ENCODE data around the gene TMEM219.

TMEM219 gene

DNA sequence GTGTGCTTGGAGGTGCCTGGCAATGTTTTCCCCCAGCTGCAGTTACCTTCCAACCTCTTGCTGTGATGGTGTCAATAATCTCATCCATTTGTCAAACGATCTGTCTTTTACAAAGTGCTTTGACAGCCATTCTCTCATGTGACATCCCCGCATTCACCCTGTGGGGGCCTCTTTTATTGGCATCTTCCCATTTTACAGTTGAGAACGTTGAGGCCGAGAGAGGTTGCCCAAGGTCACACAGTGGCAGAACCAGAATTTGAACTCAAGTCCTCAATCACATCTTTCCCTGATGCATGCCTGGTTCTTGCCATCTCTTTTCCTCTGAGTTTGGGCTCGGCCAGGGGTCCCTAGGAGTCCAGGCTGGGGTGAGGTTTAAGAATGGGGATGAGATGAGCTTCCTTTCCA lies 13.3 kb downstream of the TMEM219 start:
- H3K4me3 ChIP-seq (ENCODE audit: low read length): peak overlapping the region; percentile 92
- no peak for DNase-seq (ENCODE audit: low read depth)

DNA sequence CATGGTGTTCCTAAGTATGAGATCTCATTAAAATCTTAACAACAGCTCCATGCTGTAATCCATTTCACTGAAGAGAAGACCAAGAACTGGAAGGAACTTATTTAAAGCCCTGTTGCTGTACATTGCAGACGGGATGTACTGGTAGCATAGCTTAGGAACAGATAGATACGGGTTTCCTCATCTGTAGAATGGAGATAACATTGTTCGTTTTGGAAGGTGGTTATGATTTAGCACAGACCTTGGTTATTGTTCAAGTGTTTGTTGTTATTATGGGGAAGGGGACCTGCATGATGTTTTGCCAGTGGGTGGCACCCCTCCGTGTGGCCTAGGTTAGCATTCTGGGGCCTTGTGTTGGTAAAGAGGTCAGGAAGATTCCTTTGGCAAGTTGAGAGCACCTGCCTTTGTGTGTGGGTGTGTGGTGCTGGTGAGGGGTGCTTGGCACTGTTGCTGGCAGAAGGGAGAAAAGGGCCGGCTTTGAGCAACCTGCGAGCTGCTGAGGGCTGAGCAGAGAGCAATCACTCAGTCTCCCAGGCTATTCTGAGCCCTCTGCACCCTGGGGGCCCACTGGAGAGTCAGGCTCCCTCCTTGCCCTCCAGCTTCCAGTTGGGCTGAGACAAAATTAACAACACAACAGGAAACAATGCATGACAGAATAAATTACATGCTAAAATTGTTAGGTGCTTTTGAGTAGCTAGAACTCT lies 14.1 kb downstream of the TMEM219 start:
- H3K4me3 ChIP-seq (ENCODE audit: low read length): peak overlapping the region; percentile 92
- DNase-seq (ENCODE audit: low read depth): no peak
- TF ChIP-seq, protein P1, sequence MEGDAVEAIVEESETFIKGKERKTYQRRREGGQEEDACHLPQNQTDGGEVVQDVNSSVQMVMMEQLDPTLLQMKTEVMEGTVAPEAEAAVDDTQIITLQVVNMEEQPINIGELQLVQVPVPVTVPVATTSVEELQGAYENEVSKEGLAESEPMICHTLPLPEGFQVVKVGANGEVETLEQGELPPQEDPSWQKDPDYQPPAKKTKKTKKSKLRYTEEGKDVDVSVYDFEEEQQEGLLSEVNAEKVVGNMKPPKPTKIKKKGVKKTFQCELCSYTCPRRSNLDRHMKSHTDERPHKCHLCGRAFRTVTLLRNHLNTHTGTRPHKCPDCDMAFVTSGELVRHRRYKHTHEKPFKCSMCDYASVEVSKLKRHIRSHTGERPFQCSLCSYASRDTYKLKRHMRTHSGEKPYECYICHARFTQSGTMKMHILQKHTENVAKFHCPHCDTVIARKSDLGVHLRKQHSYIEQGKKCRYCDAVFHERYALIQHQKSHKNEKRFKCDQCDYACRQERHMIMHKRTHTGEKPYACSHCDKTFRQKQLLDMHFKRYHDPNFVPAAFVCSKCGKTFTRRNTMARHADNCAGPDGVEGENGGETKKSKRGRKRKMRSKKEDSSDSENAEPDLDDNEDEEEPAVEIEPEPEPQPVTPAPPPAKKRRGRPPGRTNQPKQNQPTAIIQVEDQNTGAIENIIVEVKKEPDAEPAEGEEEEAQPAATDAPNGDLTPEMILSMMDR (conservative IDR thresholded peaks at IDR 0.05; ENCODE audit: low read length): no peak

More for the DNA sequence above, 13.3 kb downstream of the TMEM219 start:
- TF ChIP-seq, protein P1 (conservative IDR thresholded peaks at IDR 0.05; ENCODE audit: low read length): no peak

DNA sequence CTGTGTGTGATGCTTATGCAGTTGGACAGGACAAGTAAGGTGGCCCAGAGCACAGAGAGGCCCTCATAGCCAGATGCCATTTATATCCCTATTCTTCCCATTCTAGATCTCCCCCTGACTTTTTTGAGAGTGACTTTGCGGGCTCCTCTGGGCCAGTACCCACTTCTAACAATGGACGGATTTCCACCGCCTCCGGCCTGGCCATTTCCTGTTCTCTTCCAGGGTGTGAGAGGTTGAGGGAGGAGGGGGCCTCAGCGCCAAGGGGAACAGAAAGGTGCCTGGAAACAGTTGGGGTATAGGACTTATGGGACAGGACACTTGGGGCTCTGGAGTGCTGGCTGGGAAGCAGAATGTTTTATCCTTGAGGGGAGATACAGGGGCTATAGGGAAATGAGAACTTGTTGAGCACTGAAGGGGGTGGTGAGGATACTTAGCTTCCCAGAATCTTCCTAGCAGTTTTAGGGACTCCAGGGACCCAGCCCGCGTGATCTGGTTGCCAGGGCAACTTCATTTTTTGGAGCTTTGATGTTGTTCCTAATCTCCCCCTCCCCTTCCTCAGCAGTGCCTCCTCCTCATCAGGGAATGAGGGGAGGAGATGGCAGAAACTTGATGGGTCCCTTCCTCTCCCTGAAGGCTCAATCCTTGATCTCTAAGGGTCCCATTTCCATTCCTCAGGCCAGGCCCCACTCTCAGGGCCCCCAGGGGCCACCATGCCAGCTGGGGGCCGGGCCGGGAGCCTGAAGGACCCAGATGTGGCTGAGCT lies 15.4 kb downstream of the TMEM219 start:
- no peak for DNase-seq (ENCODE audit: low read depth)
- no peak overlapping the region for H3K4me3 ChIP-seq (ENCODE audit: low read length)
- TF ChIP-seq, protein P1 (conservative IDR thresholded peaks at IDR 0.05; ENCODE audit: low read length): no peak

DNA sequence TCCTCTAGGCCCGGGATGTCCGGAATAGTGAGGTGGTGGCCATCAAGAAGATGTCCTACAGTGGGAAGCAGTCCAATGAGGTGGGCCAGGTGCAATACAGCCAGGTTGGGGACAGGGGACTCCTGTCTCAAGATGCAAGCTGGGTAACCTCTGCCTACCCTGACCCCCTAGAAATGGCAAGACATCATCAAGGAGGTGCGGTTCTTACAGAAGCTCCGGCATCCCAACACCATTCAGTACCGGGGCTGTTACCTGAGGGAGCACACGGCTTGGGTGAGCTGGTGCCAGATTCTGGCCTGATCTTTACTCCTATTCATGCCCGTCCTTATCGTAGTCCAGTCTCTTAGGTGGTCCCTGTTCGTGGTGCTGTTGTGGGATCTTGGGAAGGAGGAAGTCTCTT lies 16.2 kb downstream of the TMEM219 start:
- TF ChIP-seq, protein P1 (conservative IDR thresholded peaks at IDR 0.05; ENCODE audit: low read length): no peak
- DNase-seq (ENCODE audit: low read depth): no peak
- H3K4me3 ChIP-seq (ENCODE audit: low read length): no peak overlapping the region

DNA sequence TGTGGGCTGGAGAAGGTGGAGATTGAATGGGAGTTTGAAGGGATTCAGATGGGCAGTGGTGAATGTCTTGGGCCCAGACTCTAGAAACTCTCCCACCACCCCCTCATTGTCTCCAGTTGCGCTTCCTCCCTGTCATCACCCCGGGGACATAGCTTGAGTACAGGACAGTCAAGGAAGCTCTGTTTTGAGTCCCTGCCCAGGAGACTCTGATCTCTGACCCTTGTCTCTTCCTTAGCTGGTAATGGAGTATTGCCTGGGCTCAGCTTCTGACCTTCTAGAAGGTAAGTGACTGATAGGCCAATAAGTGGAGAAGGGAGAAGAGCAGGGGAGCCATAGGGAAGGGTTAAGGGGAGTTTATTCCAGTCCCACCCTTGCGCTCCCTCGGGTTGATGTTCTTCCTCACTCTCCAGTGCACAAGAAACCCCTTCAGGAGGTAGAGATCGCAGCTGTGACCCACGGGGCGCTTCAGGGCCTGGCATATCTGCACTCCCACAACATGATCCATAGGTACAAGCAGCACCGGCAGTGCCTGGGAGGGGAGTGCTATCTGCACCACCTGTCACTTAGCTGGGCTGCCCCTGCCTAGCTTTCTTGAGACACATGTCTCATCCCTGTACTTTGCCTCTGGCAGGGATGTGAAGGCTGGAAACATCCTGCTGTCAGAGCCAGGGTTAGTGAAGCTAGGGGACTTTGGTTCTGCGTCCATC lies 16.8 kb downstream of the TMEM219 start:
- no peak overlapping the region for H3K4me3 ChIP-seq (ENCODE audit: low read length)
- no peak for DNase-seq (ENCODE audit: low read depth)
- TF ChIP-seq, protein P1 (conservative IDR thresholded peaks at IDR 0.05; ENCODE audit: low read length): no peak

DNA sequence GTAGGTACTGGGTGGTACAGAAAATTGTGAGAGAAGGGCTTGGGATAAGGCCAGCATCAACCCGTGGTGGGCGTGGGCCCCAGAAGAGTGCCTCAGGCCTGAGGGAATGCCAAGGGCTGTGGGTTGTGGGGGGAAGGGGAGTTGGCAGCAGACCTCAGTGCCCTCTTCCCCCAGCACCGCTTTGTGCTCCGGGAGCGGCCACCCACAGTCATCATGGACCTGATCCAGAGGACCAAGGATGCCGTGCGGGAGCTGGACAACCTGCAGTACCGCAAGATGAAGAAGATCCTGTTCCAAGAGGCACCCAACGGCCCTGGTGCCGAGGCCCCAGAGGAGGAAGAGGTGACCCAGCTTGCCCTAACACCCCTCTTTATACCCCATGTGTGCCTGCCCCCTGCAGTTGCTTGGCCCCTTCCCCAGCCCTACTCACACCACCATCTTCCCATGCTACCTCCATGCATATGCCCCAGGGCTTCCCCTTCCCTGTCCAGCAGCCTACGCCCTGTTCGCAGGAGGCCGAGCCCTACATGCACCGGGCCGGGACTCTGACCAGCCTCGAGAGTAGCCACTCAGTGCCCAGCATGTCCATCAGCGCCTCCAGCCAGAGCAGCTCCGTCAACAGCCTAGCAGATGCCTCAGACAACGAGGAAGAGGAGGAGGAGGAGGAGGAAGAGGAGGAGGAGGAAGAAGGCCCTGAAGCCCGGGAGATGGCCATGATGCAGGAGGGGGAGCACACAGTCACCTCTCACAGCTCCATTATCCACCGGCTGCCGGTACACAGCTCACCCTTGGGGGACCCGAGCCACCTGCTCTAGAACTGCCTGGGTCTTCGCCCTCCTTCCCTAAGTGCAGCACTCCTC lies 20.9 kb downstream of the TMEM219 start:
- TF ChIP-seq, protein P1 (conservative IDR thresholded peaks at IDR 0.05; ENCODE audit: low read length): no peak
- no peak overlapping the region for H3K4me3 ChIP-seq (ENCODE audit: low read length)
- DNase-seq (ENCODE audit: low read depth): no peak
